Colonic mucosa (tissue), 4 donors: ENCODE data around the gene WAPL. TPM values are rescaled to one million over a fixed set of nuclear protein-coding genes. Genes with fewer than 3 reads are reported as not detected.

Experiments used
- DNase-seq: peaks from one replicate; pipeline ENCODE4 v3.0.0-alpha.2; 2020
- H3K27ac ChIP-seq: fragments of 200-600 bp; one replicate; pipeline ENCODE4 v1.8.0; 2021
- H3K27me3 ChIP-seq: fragments of 200-600 bp; one replicate; pipeline ENCODE4 v1.8.0; 2021
- H3K36me3 ChIP-seq: fragments of 200-600 bp; one replicate; pipeline ENCODE4 v1.8.0; 2021
- H3K4me1 ChIP-seq: fragments of 200-600 bp; one replicate; pipeline ENCODE4 v1.8.0; 2021; ENCODE audit warnings: mild to moderate bottlenecking
- H3K4me3 ChIP-seq: fragments of 200-600 bp; one replicate; pipeline ENCODE4 v1.8.0; 2021
- H3K9ac ChIP-seq, 2 donors: one replicate each; pipeline ENCODE4 v1.7.0; 2013; ENCODE audit warnings: control low read depth in 2 of 2, low read depth in 2 of 2, low read length in 2 of 2
- H3K9me3 ChIP-seq: fragments of 200-600 bp; one replicate; pipeline ENCODE4 v1.8.0; 2021
- CTCF ChIP-seq: fragments of 200-600 bp; IDR thresholded peaks from one replicate; pipeline ENCODE4 v1.8.0; 2022; ENCODE audit warnings: antibody characterized with exemption, mild to moderate bottlenecking
- intact Hi-C: fragments of 100-400 bp; cut with DNase I; formaldehyde crosslinking; loops from one replicate; pipeline ENCODE4 v1.14.1; 2022
- total RNA-seq, 2 donors: library from RNA; stranded (reverse); fragmentation: NEBNext Ultra II Directional in 1 of 2; extraction: Animal tissue kit (Norgen Biotek cat#: 25700) in 1 of 2; gene quantifications; one replicate each; pipeline ENCODE4 v1.2.1, GENCODE V29; 2021
- donor health status: healthy.
- donor health status: DM: no; HTN: no; CAD: no.
- donor health status: DM: no; HTN: no; CAD: no.

Gene WAPL
- total RNA-seq, 2 donors from 2014 or later = 32.7 to 33.9 TPM

GRCh38 chr10:86506062-86506461 lies 15.5 kb downstream of the WAPL start:
- Histone ChIP-seq H3K27me3 (no peaks in the 10 kb centered on the region), H3K9ac (no peak overlapping the region), H3K36me3 (no peaks in the 10 kb centered on the region), H3K9me3 (no peaks in the 10 kb centered on the region), H3K27ac (no peak overlapping the region), H3K4me1 (no peaks in the 10 kb centered on the region), H3K4me3 (no peak overlapping the region)
- TF ChIP-seq CTCF = no peak
- no peak for DNase-seq
- intact Hi-C loops = no loop called here

GRCh38 chr10:86504510-86504909 lies 17.1 kb downstream of the WAPL start:
- no peaks in the 10 kb centered on the region for H3K4me1 ChIP-seq
- no peak overlapping the region for H3K4me3 ChIP-seq
- H3K36me3 ChIP-seq = peaks cover 6% of the 10 kb centered on the region
- no peak for TF ChIP-seq CTCF
- intact Hi-C loops = no loop called here
- no peak for DNase-seq
- no peak overlapping the region for H3K9ac ChIP-seq
- no peaks in the 10 kb centered on the region for H3K27me3 ChIP-seq
- H3K27ac ChIP-seq = no peak overlapping the region
- no peaks in the 10 kb centered on the region for H3K9me3 ChIP-seq

GRCh38 chr10:86500846-86501245 lies 20.7 kb downstream of the WAPL start:
- no peak overlapping the region for H3K27ac ChIP-seq
- H3K27me3 ChIP-seq = no peaks in the 10 kb centered on the region
- H3K9ac ChIP-seq = no peak overlapping the region
- no peak overlapping the region for H3K4me3 ChIP-seq
- TF ChIP-seq CTCF = no peak
- H3K36me3 ChIP-seq = peaks cover 6% of the 10 kb centered on the region
- no peaks in the 10 kb centered on the region for H3K9me3 ChIP-seq
- intact Hi-C loops = no loop called here
- DNase-seq = no peak
- no peaks in the 10 kb centered on the region for H3K4me1 ChIP-seq

GRCh38 chr10:86498598-86498997 lies 23.0 kb downstream of the WAPL start:
- no peak overlapping the region for H3K27ac ChIP-seq

GRCh38 chr10:86497621-86498020 lies 24.0 kb downstream of the WAPL start:
- no peak for DNase-seq
- H3K4me3 ChIP-seq = no peak overlapping the region
- peaks cover 6% of the 10 kb centered on the region for H3K36me3 ChIP-seq
- intact Hi-C loops = no loop called here
- no peak for TF ChIP-seq CTCF
- no peaks in the 10 kb centered on the region for H3K9me3 ChIP-seq
- H3K27ac ChIP-seq = no peak overlapping the region
- no peaks in the 10 kb centered on the region for H3K4me1 ChIP-seq
- no peaks in the 10 kb centered on the region for H3K27me3 ChIP-seq
- H3K9ac ChIP-seq = no peak overlapping the region

More at GRCh38 chr10:86498598-86498997, 23.0 kb downstream of the WAPL start:
- no peak overlapping the region for H3K4me3 ChIP-seq
- intact Hi-C loops = no loop called here
- no peaks in the 10 kb centered on the region for H3K9me3 ChIP-seq
- H3K4me1 ChIP-seq = no peaks in the 10 kb centered on the region
- no peak overlapping the region for H3K9ac ChIP-seq
- no peak for TF ChIP-seq CTCF
- H3K27me3 ChIP-seq = no peaks in the 10 kb centered on the region
- no peak for DNase-seq
- peaks cover 6% of the 10 kb centered on the region for H3K36me3 ChIP-seq
